Measurements from ENCODE around the gene BIRC3.

DNA sequence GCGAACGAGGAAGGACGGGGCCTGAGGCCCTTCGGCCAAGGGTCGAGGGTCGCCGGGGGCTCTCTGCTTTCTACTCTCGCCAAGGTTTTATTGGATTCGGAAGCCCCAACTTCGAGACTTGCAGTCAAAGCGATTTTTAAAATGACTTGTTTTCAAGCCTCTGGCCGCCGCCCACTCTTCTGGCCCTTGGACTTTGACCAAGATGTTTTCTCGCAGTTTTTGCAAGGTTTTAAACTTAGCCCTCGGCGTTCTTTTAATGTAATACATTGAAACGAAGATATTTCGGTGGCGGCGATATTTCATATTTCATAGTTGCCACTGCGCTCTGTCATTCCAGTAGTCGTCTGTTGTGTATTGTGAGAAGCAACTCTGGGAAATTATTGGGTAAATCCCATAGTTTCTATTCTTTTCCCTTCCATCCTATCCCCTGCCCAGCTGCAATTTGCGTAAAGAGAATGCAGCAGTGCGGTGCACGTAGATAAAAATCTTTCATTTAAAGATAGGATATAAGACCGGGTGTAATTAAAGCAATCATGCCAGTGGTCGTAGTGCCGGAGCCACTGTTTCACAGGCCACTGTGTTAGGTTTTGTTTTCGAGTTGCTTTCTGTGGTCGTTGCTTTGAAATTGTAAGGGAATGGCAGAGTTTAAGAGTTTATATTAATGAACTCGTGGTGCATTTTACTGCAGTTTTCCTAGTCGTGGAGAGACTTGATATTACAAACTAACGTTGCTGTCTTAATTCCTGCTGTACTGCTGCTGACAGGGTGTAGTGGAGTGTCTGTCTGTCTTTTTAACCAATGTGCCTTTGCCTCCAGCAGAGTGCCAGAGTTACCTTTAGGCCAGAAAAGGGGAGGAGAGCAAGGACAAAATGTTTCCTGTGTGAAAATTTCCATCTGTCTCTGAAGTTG lies 30.4 kb downstream of the BIRC3 start:
- TF ChIP-seq, protein P1, sequence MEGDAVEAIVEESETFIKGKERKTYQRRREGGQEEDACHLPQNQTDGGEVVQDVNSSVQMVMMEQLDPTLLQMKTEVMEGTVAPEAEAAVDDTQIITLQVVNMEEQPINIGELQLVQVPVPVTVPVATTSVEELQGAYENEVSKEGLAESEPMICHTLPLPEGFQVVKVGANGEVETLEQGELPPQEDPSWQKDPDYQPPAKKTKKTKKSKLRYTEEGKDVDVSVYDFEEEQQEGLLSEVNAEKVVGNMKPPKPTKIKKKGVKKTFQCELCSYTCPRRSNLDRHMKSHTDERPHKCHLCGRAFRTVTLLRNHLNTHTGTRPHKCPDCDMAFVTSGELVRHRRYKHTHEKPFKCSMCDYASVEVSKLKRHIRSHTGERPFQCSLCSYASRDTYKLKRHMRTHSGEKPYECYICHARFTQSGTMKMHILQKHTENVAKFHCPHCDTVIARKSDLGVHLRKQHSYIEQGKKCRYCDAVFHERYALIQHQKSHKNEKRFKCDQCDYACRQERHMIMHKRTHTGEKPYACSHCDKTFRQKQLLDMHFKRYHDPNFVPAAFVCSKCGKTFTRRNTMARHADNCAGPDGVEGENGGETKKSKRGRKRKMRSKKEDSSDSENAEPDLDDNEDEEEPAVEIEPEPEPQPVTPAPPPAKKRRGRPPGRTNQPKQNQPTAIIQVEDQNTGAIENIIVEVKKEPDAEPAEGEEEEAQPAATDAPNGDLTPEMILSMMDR (IDR thresholded peaks at IDR 0.05; ENCODE audit: low read depth, low read length): no peak
- TF ChIP-seq EZH2phosphoT487 (IDR thresholded peaks at IDR 0.05; ENCODE audit: low read depth): no peak
